Cardiac fibroblast (primary cell): ENCODE measurements around the gene STX8.

Experiments
- DNase-seq, 2 donors: peaks; one replicate each; pipeline versions ENCODE4 v3.0.0 to v3.0.0-alpha.2; 2010; ENCODE audit warnings: low read depth in 2 of 2
- H3K4me3 ChIP-seq, 2 donors: replicated peaks in 1 of 2; 1 replicate in 1 of 2; 2 replicates in 1 of 2; pipeline ENCODE4 v1.5.1; 2011; ENCODE audit warnings: low read depth in 2 of 2, low read length in 2 of 2, mild to moderate bottlenecking in 2 of 2, moderate library complexity in 1 of 2
- CTCF ChIP-seq: IDR thresholded peaks from one replicate; pipeline ENCODE4 v1.5.1; 2011; ENCODE audit warnings: low read depth, mild to moderate bottlenecking, low read length, inconsistent platforms

Gene STX8

GRCh38 chr17:9272501-9273200 lies 303.0 kb downstream of the STX8 start:
- peak in 1 of 2 donors; percentile 14 for DNase-seq
- TF ChIP-seq CTCF = no peak
- H3K4me3 ChIP-seq = no peak overlapping the region

DNA sequence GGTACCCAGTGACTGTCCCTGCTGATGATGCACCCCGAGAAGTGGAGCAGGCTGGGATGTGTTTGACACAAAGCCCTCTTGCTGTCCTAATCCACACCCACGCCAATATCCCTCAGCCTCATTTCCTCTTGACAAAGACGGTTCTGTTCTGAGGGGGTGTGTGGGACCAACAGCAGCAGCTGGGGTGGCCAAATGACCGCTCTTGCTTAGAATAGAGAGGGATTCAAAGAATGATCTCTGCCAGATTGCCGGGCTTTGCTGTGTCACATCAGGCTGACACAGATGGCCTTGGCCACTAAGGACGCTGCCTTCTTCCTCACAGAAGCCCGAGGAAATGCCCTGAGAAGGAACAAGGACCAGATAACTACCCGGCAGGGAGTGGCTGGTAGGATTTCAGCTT lies 303.6 kb downstream of the STX8 start:
- no peak for DNase-seq
- no peak overlapping the region for H3K4me3 ChIP-seq
- TF ChIP-seq CTCF = no peak

DNA sequence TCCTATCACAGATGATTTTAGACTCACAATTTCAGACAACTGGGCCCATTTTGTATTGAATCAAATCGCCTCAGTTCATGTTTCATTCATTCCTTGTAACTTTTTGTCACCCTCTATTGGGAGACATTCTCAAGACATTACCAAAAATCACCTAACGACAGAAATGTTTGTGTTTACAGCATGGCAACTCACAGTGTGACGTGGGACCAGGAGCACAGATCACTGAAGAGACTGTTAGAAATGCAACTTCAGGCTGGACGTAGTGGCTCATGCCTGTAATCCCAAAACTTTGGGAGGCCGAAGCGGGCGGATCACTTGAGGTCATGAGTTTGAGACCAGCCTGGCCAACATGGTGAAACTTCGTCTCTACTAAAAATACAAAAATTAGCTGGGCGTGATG lies 304.7 kb downstream of the STX8 start:
- H3K4me3 ChIP-seq = no peak overlapping the region
- no peak for DNase-seq
- no peak for TF ChIP-seq CTCF

DNA sequence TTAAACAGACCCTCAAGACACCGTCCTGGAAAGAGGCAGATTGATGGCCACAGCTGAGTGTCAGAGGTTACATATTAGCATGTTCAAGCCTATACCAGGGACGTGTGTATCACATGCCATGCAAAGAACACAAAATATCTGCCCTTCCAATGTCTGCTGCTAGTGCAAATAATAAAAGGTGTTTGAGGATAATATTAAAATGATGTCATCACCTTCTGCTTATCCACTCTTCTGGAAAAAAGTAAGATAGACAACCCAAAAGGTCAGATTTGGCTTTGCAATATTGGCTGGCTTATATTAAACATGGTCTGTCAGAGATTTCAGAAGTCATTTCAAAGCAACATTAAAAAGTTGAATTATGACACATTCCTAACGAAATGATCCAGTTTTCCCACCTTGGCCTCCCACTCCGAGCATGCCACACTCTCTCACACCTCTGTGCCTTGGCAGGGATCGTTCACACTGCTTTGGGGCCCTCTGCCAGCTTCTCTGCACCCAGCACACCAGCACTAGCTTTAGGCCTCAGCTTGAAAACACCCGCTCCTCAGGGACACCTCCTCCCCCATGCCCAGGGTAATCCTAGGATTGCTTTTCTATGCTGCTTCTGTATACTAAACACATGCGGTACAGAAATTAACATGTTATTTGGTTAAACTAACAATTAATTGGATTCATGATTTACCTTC lies 306.1 kb downstream of the STX8 start:
- no peak for TF ChIP-seq CTCF
- H3K4me3 ChIP-seq = no peak overlapping the region
- no peak for DNase-seq

DNA sequence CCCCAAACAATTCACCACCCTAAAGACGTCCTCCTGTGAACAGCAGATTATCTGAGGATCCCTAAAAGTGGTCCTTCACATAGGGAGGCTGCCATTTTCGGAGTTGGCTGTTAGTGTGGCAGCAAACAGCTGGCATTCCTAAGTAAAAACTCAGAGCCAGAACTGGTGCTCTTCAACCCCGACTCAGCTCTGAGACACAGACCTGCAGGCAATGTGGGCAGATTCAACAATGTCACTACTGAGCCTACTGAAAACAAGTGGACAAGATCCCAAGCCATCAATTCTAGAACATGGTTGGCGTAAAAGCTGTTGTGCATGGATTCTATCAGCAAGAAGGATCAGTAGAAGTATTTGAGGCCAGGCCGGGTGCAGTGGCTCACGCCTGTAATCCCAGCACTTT lies 307.1 kb downstream of the STX8 start:
- DNase-seq = no peak
- H3K4me3 ChIP-seq = no peak overlapping the region
- TF ChIP-seq CTCF = no peak

DNA sequence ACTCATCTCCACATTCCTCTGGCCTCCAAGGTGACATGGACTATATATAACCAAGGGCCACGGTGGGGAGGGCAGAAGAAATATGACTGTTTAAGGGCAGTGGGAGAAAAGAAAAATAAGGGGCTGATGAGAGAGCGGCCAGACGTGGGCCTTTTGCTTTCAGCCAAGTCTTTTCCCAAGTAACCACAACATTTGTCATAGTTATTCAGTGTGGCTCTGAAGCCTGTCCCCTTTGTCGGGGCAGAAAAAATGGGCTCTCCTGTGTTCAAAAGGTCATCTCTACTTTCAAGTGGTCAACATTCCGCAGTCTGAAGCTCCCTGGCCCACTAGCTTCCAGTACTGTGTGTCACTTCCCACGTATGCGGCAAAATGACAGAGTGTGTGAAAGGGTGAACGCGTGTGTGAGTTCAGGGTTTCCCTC lies 308.9 kb downstream of the STX8 start:
- no peak for DNase-seq
- H3K4me3 ChIP-seq = no peak overlapping the region
- no peak for TF ChIP-seq CTCF
